ENCODE measurements around the gene DAPK1.
"Not testable (repeated sequence)": the region's sequence is repeated elsewhere in the genome, so short reads cannot be mapped to it uniquely, and the experiment has no call there.

Gene DAPK1

DNA sequence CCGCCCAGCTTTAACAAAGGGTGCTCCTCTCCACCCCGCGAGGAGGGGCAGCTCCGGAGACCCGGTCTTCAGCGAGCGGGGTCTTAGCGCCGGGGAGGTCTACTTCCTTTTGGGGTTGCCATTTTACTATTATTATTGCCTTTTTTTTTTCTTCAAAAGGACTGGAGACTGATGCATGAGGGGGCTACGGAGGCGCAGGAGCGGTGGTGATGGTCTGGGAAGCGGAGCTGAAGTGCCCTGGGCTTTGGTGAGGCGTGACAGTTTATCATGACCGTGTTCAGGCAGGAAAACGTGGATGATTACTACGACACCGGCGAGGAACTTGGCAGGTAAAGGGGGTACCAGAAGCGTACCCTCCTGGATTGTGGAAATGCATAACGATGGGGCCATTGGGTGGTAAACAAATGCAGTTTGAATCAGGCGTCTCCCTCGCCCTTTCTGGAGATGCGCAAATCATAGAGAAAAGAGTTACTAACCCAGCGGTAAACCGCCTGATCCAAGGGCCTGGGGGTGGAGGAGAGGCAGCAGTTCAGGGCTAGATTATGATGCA lies 1.2 kb downstream of the DAPK1 start:
- peak; percentile 25 for DNase-seq

DNA sequence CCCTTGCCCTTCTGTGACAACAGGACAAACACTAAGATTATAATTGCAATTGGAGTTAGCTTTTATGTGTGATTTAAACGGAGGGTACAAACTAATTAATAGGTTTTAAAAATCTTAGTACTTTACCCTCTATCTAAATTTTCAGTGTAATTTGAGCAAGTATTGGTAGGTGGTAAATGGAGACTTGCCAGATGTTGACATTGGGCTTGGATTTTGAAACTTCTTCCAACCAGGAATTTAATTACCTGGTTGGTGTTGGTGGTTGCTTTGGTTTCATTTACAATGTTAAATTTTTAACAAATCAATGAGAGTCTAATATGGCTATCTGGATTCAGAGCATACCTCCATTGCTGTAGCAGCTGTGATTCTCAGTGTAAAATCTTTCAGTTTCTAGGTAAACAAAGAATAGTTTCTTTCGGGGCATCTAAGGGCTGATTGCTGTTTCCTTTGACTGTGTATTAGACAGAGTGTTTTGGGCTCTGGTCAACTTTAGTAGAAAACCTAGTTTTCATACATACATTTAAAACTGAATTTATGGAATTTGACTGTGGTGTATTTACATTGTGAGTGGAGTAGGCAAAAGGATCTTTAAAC lies 1.9 kb downstream of the DAPK1 start:
- no peak for DNase-seq

- no peak for DNase-seq
Observed at GRCh38 chr9:87500491-87501270, 3.0 kb downstream of the DAPK1 start.

GRCh38 chr9:87501271-87501656 lies 3.6 kb downstream of the DAPK1 start:
- not testable (repeated sequence) for DNase-seq

GRCh38 chr9:87501806-87502205 lies 4.1 kb downstream of the DAPK1 start:
- DNase-seq, result no peak

DNA sequence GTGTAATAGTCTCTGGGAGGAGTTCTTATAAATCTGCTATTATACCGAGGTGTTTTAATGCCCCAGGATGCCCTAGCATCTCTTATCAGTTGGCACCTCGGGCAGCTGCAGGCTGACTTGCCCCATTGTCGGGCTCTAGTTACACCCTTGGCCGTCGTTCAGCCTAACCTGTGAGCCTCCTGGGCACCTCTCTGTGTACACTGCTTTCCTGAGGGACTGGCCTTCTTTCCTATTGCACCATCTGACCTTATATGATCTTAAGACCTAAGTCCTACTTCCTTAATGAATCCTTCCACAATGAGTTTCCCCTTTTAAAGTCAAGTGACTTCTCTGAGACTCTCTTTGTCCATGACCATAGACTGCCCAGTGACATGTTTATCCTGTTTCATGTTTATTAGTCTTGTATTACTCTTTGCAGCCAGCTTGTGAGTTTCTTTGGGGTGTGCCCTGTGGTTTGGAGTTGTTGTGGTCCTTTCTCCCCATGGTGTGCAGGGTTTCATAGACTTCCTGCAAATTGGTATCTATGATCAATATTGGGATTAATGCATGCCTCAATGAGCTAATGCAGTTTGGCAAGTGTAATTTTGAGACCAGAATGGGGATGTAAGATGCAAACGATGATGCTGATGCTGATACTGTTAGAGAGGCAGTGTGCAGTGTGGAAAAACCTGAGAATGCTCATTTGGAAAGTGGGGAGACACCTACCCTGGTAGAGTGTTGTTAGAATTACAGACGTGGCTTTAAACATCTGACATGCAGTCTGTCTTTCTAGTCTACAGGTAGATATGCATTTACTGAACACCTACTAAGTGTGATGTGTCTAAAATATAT lies 4.9 kb downstream of the DAPK1 start:
- no peak for DNase-seq

- DNase-seq, result no peak
Observed at GRCh38 chr9:87503430-87503829, 5.8 kb downstream of the DAPK1 start.

GRCh38 chr9:87503927-87504326 lies 6.3 kb downstream of the DAPK1 start:
- DNase-seq, result no peak

DNA sequence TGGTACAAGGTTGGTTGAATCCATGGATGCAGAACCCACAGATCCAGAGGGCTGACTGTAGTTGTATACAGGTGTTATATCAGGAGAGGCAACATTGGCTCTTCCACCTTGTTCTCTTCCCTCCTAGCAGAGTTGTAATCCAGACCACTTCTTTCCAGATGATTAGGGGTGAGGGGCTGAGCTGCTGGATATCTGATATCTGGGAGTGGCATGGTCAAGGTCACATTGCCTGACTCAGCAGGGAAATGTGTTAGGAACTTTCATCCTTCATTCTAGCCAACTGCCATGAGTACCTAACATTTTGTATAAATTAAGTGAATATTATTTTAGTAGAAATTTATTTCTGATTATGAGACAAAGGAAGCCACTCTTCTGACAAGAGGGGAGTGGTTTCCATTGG lies 7.3 kb downstream of the DAPK1 start:
- no peak for DNase-seq

GRCh38 chr9:87505869-87506678 lies 8.4 kb downstream of the DAPK1 start:
- no peak for DNase-seq

GRCh38 chr9:87507576-87507975 lies 9.9 kb downstream of the DAPK1 start:
- no peak for DNase-seq

DNA sequence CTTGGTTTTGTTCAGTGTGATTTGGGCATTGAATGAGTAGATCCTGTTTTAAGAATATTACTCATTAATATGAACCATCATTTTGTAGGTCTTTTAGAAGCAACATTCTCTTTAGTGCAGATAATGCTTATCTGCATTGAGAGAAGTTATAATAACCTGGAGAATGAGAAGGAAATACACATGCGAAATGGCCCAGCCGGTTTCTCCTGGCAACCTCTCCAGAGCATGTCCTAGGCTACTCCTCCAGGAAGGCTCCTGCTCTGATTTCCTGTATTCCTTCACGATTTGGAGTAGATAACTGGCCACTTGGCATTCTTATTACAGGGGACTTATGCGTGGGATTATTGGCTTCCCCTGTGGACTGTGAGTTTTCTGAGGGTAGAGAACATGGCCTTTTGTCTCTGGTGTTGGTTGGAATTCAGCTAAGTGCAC lies 12.6 kb downstream of the DAPK1 start:
- DNase-seq, result no peak

DNA sequence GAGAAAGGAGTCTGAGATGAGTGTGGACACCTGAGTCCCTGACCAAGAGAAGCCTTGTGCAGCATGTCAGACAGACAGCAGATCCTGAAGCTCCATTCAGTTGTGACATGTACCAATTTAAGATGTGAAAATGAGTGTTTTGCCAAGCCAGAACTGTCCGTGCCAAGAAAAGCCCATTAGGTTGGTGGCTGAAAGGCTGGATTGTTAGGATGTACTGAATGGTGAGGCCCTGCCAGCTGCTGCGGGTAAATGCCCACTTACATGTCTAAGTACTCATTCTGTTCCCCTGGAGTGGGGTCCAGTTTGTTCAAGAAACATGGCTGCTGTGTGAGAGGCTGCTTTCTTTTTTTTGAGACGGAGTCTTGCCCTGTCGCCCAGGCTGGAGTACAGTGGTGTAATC lies 14.6 kb downstream of the DAPK1 start:
- DNase-seq, result no peak

- DNase-seq, result no peak
Observed at GRCh38 chr9:87513161-87513560, 15.5 kb downstream of the DAPK1 start.

DNA sequence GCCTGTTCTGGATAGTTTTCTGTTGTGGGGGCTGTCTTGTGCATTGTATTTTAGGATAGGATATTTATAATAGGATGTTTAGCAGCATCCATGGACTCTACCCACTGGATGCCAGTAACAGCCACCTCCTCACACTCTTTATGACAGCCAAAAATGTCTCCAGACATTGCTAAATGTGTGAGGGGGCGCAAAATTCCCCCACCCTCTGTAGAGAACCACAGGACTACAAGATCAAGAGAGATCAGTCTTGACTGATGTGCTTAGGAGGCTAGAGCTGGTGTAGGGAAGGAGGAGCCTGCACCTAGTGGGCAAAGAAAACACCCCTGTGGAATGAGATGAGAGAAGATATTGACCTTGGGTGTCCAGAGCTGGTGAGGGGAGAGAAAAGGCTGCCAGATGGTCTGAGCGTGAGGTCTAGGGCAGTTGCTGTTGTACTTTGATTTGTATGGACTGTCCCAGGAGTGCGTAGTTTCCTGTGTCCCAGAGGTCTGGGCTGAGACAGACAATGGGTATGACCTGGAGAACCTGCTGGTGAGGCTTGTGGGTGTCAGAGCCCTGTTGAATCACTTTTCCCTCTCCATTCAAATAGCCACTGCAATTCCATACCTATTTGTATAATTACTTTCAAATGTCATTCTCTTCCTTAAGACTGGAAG lies 16.3 kb downstream of the DAPK1 start:
- no peak for DNase-seq

GRCh38 chr9:87515006-87515405 lies 17.3 kb downstream of the DAPK1 start:
- DNase-seq, result no peak

DNA sequence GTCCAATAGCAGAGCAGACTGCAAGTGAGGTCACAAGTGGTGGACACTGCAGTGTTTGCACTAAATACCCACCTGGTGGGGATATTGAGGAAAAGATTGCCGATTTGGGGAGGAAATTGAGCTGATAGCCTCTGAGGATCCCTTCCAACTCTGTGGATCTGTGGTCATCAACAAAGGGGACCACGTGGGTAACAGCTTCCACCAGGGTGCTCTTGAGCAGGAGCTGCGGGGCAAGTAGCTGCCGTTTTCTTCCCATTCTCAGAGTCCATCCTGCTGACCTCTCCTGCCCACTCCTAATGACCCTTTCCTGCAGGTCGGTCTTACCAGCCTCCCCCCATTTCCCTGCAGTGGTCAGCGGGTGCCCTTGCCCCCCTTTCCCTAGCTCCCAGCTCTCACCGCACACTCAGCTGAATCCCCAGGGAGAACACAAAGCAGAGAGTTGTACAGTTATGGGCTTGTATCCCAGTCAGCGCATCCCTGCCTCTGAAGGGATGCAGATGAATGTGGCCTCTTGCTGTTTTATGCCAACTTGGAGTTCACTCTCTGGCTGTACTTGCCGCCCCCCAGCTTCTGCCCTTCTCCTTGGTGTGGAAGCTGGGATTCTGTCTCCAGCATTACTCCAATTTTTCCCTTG lies 18.0 kb downstream of the DAPK1 start:
- no peak for DNase-seq

DNA sequence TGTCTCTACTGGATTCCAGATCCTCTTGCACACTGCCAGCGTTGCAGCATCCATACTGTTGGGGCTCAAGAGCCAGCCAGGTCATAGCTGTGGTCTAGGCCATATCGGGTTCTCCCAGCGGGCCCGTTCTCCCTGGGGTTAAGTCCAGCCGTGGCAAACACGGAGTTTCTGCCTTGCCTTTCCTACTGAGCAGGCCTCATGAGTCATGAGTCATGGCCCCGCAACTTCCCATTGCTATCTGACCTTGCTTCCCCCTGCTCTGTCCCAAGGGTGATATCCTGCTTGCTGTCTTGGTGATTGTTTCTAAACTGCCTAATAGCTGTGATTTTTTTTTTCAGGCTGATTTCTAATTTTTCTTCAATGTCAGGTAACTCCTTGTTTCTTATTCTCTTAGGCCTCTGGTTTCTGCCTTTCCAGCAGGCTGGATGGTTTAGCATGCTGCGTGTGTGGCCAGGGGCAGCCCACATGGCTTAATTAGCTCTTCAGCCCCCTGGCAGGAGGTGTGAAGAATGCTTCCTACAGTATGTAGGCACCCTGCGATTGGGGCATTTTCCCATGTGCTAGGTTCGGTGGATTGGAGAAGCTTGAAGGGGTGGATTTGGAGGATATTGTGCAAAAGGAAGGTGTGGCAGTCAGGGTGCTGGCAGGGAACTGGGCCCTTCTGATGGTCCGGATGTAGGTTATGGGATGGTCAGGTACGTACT lies 18.7 kb downstream of the DAPK1 start:
- no peak for DNase-seq

DNA sequence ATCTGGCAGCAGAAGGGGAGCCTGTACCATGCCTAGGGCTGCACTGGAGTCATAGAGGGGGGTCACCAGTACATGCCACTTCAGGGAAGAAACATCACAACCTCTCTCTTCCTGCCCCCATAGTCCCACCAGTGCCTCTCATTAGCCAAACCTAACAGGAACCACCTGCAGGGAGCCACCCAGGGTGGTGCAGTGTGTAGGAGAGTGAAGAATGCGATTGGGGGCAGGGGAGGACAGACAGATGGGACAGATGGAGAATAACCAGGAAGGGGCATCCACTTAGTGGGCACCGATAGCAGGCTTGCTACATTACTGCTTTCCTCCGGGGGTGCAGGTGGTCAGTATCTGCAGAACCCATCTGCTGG lies 19.2 kb downstream of the DAPK1 start:
- no peak for DNase-seq

DNA sequence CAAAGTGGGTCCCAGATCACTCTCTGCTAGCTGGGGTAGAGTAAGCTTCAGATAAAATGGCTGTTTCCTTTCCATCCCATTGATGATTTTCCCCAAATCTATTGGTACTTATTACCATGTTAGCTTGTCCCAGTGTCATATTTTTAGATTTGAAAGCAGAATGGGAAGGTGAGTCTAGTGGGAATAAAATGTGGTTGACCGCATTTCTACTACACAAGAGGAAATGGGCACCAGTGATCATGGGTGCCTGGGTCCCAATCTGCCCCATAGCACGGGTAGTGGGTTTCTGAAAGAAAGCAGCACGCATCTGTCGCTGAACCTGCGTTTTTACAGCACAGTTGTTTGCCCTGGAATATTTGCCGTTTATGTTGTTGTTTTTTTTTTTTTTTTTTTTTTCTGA lies 20.1 kb downstream of the DAPK1 start:
- no peak for DNase-seq

DNA sequence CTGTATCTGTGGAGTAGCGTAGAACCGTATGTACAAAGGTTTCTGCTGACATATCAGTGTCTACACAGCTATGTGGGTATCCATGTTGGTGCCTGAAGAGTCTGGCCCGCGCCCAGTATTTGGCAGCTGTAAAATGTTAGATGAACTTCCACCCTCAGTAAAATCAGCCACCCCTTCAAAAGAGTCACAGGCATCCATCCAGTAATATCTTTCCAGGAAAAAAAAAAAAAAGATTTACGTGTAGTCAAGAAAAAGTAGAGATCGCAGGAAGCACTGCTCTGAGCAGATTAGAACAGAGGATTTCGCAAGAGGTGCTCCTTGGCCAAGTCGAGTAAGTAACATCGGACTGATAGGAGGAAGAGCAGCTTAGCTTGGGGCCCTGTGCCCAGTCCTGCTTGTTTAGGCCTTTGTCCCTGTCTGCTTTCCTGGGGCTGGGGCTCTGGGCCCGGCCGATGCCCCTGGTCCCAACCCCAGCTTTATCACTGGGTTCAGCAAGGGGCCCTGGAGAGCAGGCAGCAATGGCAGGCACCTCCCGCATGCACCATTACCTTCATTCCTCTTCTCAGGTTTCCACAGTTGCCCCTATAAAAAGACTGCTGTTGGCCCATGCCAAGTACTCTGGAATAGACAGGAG lies 21.2 kb downstream of the DAPK1 start:
- DNase-seq, result no peak

All from 8988T (cell line).